SJCRH30 (cell line): ENCODE data around the gene RBM11. TPM values are rescaled to one million over a fixed set of nuclear protein-coding genes. Genes with fewer than 3 reads are reported as not detected.

Experiments
- total RNA-seq: library from RNA; depleted of rRNA; stranded (reverse); fragments of >200 nt; shearing (Covaris generic); gene quantifications from 2 replicates; pipeline ENCODE4 v1.2.3, GENCODE V29; 2014; rRNA removed

Gene RBM11
- total RNA-seq, 1 experiment from 2014 or later, result not detected

Other genes with a start within 250 kb of the RBM11 start
- gene LIPI, start 5.2 kb upstream of the RBM11 start, total RNA-seq, result not detected in 2 replicates
- gene HSPA13, start 167.0 kb downstream of the RBM11 start, total RNA-seq, result 91.1 and 92.1 TPM in 2 replicates